ENCODE measurements around the gene PTGER4. TPM values are rescaled to one million over a fixed set of nuclear protein-coding genes. Genes with fewer than 3 reads are reported as not detected.

PTGER4 gene
- total RNA-seq, 2 donors from 2014 or later = 0.15 to 0.71 TPM

GRCh38 chr5:40714001-40714400 is 34.3 kb downstream of the PTGER4 start:
- TF ChIP-seq CTCF (conservative IDR thresholded peaks at IDR 0.05) = no peak
- no peaks in the 10 kb centered on the region for H3K4me1 Mint-ChIP-seq

GRCh38 chr5:40716000-40716399 is 36.3 kb downstream of the PTGER4 start:
- Histone ChIP-seq H3K27me3 (ENCODE audit: control insufficient read depth, insufficient read depth, low read length, poor library complexity, severe bottlenecking) (no peaks in the 10 kb centered on the region), H3K27ac (ENCODE audit: low read depth, low read length) (no peak overlapping the region), H3K36me3 (ENCODE audit: control insufficient read depth, insufficient read depth, low read length) (peaks cover 16% of the 10 kb centered on the region), H3K9me3 (ENCODE audit: control insufficient read depth, low read length) (peaks cover 14% of the 10 kb centered on the region), H3K4me1 (ENCODE audit: control insufficient read depth, insufficient read depth, low read length) (no peaks in the 10 kb centered on the region), H3K4me3 (ENCODE audit: low read length) (no peak overlapping the region), H3K9ac (ENCODE audit: extremely low read depth, low read length, poor library complexity, severe bottlenecking) (no peak overlapping the region)
- peak; percentile 53 for TF ChIP-seq CTCF (conservative IDR thresholded peaks at IDR 0.05)
- 43 to 49% methylated on average over 2 of the region's 2 CpGs for WGBS, 2 experiments (ENCODE audit: insufficient coverage in 1 of 2, insufficient read length in 1 of 2)
- H3K27me3 Mint-ChIP-seq (ENCODE audit: insufficient read depth) = no peaks in the 10 kb centered on the region
- H3K9me3 Mint-ChIP-seq = peaks cover 7% of the 10 kb centered on the region
- H3K36me3 Mint-ChIP-seq (ENCODE audit: low read depth) = peaks cover 35% of the 10 kb centered on the region
- no peaks in the 10 kb centered on the region for H3K4me1 Mint-ChIP-seq
- no peak overlapping the region for H3K4me3 Mint-ChIP-seq
- no peak overlapping the region for H3K27ac Mint-ChIP-seq
- DNase-seq = no peak

More at GRCh38 chr5:40714001-40714400, 34.3 kb downstream of the PTGER4 start:
- H3K4me3 Mint-ChIP-seq = no peak overlapping the region
- peaks cover 27% of the 10 kb centered on the region for H3K36me3 Mint-ChIP-seq (ENCODE audit: low read depth)
- no peak overlapping the region for H3K27ac Mint-ChIP-seq
- DNase-seq = no peak
- H3K27me3 Mint-ChIP-seq (ENCODE audit: insufficient read depth) = no peaks in the 10 kb centered on the region
- H3K27ac ChIP-seq (ENCODE audit: low read depth, low read length) = no peak overlapping the region
- H3K27me3 ChIP-seq (ENCODE audit: control insufficient read depth, insufficient read depth, low read length, poor library complexity, severe bottlenecking) = no peaks in the 10 kb centered on the region
- H3K9me3 Mint-ChIP-seq = peaks cover 12% of the 10 kb centered on the region
- H3K36me3 ChIP-seq (ENCODE audit: control insufficient read depth, insufficient read depth, low read length) = peaks cover 11% of the 10 kb centered on the region
- no peak overlapping the region for H3K9ac ChIP-seq (ENCODE audit: extremely low read depth, low read length, poor library complexity, severe bottlenecking)
- peaks cover 9% of the 10 kb centered on the region for H3K9me3 ChIP-seq (ENCODE audit: control insufficient read depth, low read length)
- H3K4me3 ChIP-seq (ENCODE audit: low read length) = no peak overlapping the region
- no peaks in the 10 kb centered on the region for H3K4me1 ChIP-seq (ENCODE audit: control insufficient read depth, insufficient read depth, low read length)

GRCh38 chr5:40716590-40716989 is 36.9 kb downstream of the PTGER4 start:
- no peak for TF ChIP-seq CTCF (conservative IDR thresholded peaks at IDR 0.05)
- H3K27ac ChIP-seq (ENCODE audit: low read depth, low read length) = no peak overlapping the region
- H3K4me1 Mint-ChIP-seq = no peaks in the 10 kb centered on the region
- no peak for DNase-seq
- no peaks in the 10 kb centered on the region for H3K27me3 Mint-ChIP-seq (ENCODE audit: insufficient read depth)
- H3K36me3 ChIP-seq (ENCODE audit: control insufficient read depth, insufficient read depth, low read length) = peaks cover 22% of the 10 kb centered on the region
- no peaks in the 10 kb centered on the region for H3K27me3 ChIP-seq (ENCODE audit: control insufficient read depth, insufficient read depth, low read length, poor library complexity, severe bottlenecking)
- no peak overlapping the region for H3K4me3 ChIP-seq (ENCODE audit: low read length)
- H3K9me3 Mint-ChIP-seq = peaks cover 10% of the 10 kb centered on the region
- peaks cover 36% of the 10 kb centered on the region for H3K36me3 Mint-ChIP-seq (ENCODE audit: low read depth)
- H3K4me1 ChIP-seq (ENCODE audit: control insufficient read depth, insufficient read depth, low read length) = no peaks in the 10 kb centered on the region
- no peak overlapping the region for H3K9ac ChIP-seq (ENCODE audit: extremely low read depth, low read length, poor library complexity, severe bottlenecking)
- H3K4me3 Mint-ChIP-seq = no peak overlapping the region
- H3K9me3 ChIP-seq (ENCODE audit: control insufficient read depth, low read length) = peaks cover 14% of the 10 kb centered on the region
- WGBS, 2 experiments (ENCODE audit: insufficient coverage in 1 of 2, insufficient read length in 1 of 2) = 100% methylated on average over 2 of the region's 2 CpGs; no CpG with 5 or more reads in 1 of the 2 experiments
- H3K27ac Mint-ChIP-seq = no peak overlapping the region
